GM18867 (cell line): ENCODE data around the gene CRLF2.
"Not testable (repeated sequence)": the region's sequence is repeated elsewhere in the genome, so short reads cannot be mapped to it uniquely, and the experiment has no call there.

ENCODE experiments used
- ATAC-seq: cut with Tn5 transposase; IDR thresholded peaks from one replicate; pipeline ENCODE4 v1.9.1; 2021; ENCODE audit warnings: mild to moderate bottlenecking, moderate library complexity; ENCODE audit not compliant: unreplicated experiment

CRLF2 gene

GRCh38 chrX:1215123-1215823, 2.8 kb upstream of the CRLF2 start:
- no peak for ATAC-seq

GRCh38 chrX:1213971-1214370, 1.5 kb upstream of the CRLF2 start:
- ATAC-seq, result no peak

GRCh38 chrX:1210844-1211243, 1.6 kb downstream of the CRLF2 start:
- no peak for ATAC-seq

GRCh38 chrX:1207496-1208025, 4.9 kb downstream of the CRLF2 start:
- no peak for ATAC-seq

- ATAC-seq, result no peak
These were observed 6.5 kb downstream of the CRLF2 start for GRCh38 chrX:1205681-1206611.

- no peak for ATAC-seq
These were observed 10.2 kb downstream of the CRLF2 start for GRCh38 chrX:1202251-1202650.

GRCh38 chrX:1196436-1196835, 16.0 kb downstream of the CRLF2 start:
- ATAC-seq, result no peak

GRCh38 chrX:1192196-1192595, 20.3 kb downstream of the CRLF2 start:
- not testable (repeated sequence) for ATAC-seq

GRCh38 chrX:1190596-1191145, 21.8 kb downstream of the CRLF2 start:
- ATAC-seq, result no peak

GRCh38 chrX:1185561-1185960, 26.9 kb downstream of the CRLF2 start:
- no peak for ATAC-seq

GRCh38 chrX:1182211-1182610, 30.2 kb downstream of the CRLF2 start:
- ATAC-seq, result no peak

- not testable (repeated sequence) for ATAC-seq
These were observed 30.8 kb downstream of the CRLF2 start for GRCh38 chrX:1181661-1182060.

- no peak for ATAC-seq
These were observed 31.3 kb downstream of the CRLF2 start for GRCh38 chrX:1181170-1181569.

GRCh38 chrX:1178580-1179057, 33.8 kb downstream of the CRLF2 start:
- no peak for ATAC-seq

GRCh38 chrX:1176531-1177320, 35.7 kb downstream of the CRLF2 start:
- ATAC-seq, result not testable (repeated sequence)

GRCh38 chrX:1174609-1175545, 37.6 kb downstream of the CRLF2 start:
- not testable (repeated sequence) for ATAC-seq

- not testable (repeated sequence) for ATAC-seq
These were observed 39.0 kb downstream of the CRLF2 start for GRCh38 chrX:1173435-1173834.

GRCh38 chrX:1172496-1172895, 40.0 kb downstream of the CRLF2 start:
- ATAC-seq, result no peak

GRCh38 chrX:1171915-1172314, 40.5 kb downstream of the CRLF2 start:
- not testable (repeated sequence) for ATAC-seq
